ENCODE data around the gene HP1BP3.

DNA sequence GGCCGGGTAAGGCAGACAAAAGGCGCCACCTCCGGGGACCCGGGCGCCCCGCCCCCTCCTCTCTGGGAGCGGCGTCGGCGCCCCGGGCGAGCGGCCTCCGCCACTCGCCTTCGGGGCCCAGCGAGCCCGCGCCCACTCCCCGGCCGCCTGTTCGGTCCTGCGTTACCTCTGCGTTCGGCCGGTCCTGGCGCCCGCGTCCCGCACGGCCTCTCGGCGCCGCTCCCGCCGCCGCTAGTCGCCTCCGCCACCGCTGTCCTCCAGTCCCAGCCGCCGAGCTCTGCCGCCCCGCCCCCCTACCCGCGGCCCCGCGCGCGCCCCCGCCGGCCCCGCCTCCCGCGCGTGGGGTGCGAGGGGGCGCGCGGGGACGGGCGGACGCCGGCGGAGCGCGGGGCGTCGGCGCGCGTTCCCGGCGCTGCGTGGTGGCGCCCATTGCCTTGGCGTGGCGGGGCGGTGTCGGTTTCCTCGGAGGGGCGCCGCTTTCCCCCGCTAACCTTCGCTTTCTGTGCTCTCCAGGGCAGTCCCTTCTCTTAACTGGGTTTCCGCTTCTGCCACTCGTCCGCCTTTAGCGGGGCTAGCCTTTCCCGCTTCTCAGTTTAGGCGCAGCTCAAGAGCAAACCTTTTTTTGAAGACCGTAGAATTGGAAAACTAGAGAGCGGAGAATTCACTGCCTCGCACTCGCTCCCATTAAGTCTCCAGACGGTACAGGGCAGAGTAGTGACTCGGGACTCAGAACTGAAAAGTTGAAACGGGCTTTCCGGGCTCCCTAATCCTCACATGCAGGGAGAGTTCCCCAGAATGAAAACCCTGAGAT is at the start of gene HP1BP3:
- peak in 1 of 2 donors; percentile 31 for TF ChIP-seq POLR2A (IDR thresholded peaks at IDR 0.05)
- TF ChIP-seq, protein P1, sequence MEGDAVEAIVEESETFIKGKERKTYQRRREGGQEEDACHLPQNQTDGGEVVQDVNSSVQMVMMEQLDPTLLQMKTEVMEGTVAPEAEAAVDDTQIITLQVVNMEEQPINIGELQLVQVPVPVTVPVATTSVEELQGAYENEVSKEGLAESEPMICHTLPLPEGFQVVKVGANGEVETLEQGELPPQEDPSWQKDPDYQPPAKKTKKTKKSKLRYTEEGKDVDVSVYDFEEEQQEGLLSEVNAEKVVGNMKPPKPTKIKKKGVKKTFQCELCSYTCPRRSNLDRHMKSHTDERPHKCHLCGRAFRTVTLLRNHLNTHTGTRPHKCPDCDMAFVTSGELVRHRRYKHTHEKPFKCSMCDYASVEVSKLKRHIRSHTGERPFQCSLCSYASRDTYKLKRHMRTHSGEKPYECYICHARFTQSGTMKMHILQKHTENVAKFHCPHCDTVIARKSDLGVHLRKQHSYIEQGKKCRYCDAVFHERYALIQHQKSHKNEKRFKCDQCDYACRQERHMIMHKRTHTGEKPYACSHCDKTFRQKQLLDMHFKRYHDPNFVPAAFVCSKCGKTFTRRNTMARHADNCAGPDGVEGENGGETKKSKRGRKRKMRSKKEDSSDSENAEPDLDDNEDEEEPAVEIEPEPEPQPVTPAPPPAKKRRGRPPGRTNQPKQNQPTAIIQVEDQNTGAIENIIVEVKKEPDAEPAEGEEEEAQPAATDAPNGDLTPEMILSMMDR (IDR thresholded peaks at IDR 0.05), result no peak
